Lower leg skin (tissue), 4 donors: ENCODE results near the gene SORCS1. TPM values are rescaled to one million over a fixed set of nuclear protein-coding genes. Genes with fewer than 3 reads are reported as not detected.
"Not testable (repeated sequence)": the region's sequence is repeated elsewhere in the genome, so short reads cannot be mapped to it uniquely, and the experiment has no call there.

Experiments
- DNase-seq, 2 donors: peaks; one replicate each; pipeline ENCODE4 v3.0.0-alpha.2; 2019; ENCODE audit warnings: low spot score in 2 of 2
- H3K4me3 ChIP-seq: fragments of 200-600 bp; sonication (generic); 2 replicates; pipeline ENCODE4 v1.5.1; 2017; ENCODE audit warnings: mild to moderate bottlenecking, low read depth; ENCODE audit not compliant: poor library complexity, severe bottlenecking
- POLR2A ChIP-seq, 2 donors: fragments of 450-650 bp; IDR thresholded peaks; one replicate each; pipeline ENCODE4 v1.6.1; 2016 to 2017; ENCODE audit warnings: antibody characterized with exemption in 2 of 2, mild to moderate bottlenecking in 1 of 2, moderate library complexity in 1 of 2
- WGBS, 2 donors: methylation state at CpG; one replicate each; pipeline ENCODE4 v1.1.5; 2018; 5-methylcytosine and 5-hydroxymethylcytosine counted together
- intact Hi-C: fragments of 100-400 bp; cut with DNase I; formaldehyde crosslinking; loops from one replicate; pipeline ENCODE4 v1.15.0; 2023; ENCODE audit warnings: low total_unique reads
- total RNA-seq, 4 donors: library from RNA; depleted of rRNA; stranded (reverse); fragments of >200 nt; gene quantifications; one replicate each; pipeline ENCODE4 v1.1.0, GENCODE V29; 2016
- TF ChIP-seq, protein P1 (sequence below), 3 donors: fragments of 450-650 bp; IDR thresholded peaks; one replicate each; pipeline ENCODE4 v1.5.1; 2016; ENCODE audit warnings: antibody characterized with exemption in 3 of 3, mild to moderate bottlenecking in 3 of 3, moderate library complexity in 2 of 3

SORCS1 gene
- total RNA-seq, 4 donors from 2014 or later, result 2.2 to 5.3 (median 2.9) TPM

DNA sequence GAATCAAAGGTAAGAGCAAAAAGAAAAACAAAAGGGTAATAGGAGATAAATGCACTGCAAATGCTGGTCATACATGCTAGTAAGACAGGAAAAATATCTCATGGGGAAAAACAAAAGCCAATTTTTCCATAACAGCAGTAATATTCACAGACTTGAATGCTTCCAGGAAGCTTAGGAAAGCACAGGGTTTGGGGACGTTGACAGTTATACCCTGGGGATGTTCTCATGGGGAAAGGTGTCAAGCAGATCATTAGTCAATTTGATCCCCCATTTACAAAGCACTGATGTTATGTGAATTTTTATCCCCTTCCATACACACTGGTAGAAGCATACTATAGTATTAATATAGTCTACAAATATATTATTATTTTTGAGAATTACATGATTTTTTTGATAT lies 232.7 kb downstream of the SORCS1 start:
- H3K4me3 ChIP-seq, result no peak overlapping the region
- intact Hi-C loops, result no loop called here
- WGBS, 2 donors, result 18 to 23% methylated on average over 1 of the region's 1 CpG
- no peak for DNase-seq
- TF ChIP-seq, protein P1, sequence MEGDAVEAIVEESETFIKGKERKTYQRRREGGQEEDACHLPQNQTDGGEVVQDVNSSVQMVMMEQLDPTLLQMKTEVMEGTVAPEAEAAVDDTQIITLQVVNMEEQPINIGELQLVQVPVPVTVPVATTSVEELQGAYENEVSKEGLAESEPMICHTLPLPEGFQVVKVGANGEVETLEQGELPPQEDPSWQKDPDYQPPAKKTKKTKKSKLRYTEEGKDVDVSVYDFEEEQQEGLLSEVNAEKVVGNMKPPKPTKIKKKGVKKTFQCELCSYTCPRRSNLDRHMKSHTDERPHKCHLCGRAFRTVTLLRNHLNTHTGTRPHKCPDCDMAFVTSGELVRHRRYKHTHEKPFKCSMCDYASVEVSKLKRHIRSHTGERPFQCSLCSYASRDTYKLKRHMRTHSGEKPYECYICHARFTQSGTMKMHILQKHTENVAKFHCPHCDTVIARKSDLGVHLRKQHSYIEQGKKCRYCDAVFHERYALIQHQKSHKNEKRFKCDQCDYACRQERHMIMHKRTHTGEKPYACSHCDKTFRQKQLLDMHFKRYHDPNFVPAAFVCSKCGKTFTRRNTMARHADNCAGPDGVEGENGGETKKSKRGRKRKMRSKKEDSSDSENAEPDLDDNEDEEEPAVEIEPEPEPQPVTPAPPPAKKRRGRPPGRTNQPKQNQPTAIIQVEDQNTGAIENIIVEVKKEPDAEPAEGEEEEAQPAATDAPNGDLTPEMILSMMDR (IDR thresholded peaks at IDR 0.05), result no peak
- TF ChIP-seq POLR2A (IDR thresholded peaks at IDR 0.05), result no peak

DNA sequence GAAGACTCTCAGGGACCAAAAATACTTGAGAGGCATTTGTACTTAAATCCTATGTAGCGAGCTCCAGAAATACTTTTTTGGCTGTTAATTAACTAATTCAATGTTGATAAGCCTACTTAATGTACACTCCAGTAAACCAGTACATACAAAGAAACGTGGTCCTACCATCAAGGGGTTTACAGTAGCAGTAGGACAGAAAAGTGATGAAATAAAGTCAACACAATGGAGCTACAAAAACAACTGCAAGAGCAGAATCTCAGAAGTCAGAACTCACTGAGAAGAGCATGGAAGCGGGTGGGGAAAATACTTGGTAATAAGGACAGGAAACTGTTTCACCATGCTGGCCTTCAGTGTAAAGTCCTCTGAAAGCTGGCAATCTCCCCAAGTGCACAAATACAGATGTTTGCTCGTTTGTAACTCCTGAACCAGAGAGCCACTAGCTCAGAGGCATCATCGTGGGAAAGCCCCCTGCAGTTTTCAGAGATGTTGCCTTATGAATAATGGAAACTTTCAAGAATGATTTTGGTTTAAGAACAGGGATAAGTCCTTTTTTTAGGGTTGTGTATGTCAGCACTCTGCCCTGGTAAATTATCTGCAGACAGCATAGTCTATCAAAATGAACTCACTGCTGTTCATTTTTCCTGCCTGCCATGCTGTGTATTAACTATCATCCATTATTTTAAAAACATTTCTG lies 233.2 kb downstream of the SORCS1 start:
- WGBS, 2 donors, result 45 to 52% methylated on average over 5 of the region's 5 CpGs

DNA sequence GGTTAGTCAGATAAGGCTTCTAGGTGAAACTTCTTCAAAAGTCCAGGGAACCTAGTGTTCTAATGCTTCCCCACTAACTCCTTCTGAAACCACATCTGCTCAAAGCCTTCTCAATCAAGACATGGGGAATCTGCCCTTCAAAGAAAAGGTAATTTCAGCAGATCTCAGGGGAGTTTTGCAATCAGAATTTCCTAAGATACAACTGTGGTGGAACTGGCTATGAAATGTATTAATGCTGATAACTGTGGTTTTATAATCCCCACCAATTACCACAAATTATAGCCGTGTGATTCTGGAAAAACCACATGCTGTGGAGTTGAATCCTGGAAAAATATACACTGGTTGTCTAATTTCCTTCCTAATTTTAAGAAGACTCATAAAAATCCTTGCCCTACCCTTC lies 233.8 kb downstream of the SORCS1 start:
- no peak overlapping the region for H3K4me3 ChIP-seq
- WGBS, 2 donors, result 48 to 49% methylated on average over 1 of the region's 1 CpG
- TF ChIP-seq, protein P1 (IDR thresholded peaks at IDR 0.05), result no peak
- no peak for TF ChIP-seq POLR2A (IDR thresholded peaks at IDR 0.05)
- intact Hi-C loops, result no loop called here
- no peak for DNase-seq

More for the DNA sequence above, 233.2 kb downstream of the SORCS1 start:
- no peak overlapping the region for H3K4me3 ChIP-seq
- intact Hi-C loops, result no loop called here
- TF ChIP-seq, protein P1 (IDR thresholded peaks at IDR 0.05), result no peak
- TF ChIP-seq POLR2A (IDR thresholded peaks at IDR 0.05), result no peak
- peak in 1 of 2 donors; percentile 19 for DNase-seq

DNA sequence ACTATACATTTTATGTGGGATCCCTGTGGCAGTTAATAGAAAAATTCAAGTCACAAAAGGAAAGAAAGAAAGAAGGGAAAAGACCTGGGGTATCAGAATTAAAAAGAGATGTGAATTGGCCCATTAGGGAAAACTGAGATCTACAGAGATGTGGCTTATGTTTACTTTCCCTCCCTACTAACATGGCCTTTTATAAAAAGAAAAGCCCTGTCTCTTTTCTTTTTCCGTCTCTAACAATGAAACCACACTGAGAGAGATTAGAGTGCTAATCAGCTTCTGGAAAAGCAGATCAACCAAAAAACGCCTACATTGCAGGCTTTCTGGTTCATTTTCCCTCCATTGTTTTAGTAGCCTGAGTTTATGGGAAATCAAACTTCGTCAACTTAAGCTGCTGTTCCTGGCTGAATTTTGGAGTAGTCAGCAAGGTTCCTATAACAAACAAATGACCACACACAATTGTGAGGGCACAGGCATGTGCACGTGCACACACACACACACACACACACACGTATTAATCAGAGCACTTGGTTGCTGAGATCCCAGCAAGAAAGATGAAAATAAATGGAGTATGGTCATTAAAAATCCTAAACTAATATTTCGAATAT lies 235.1 kb downstream of the SORCS1 start:
- no peak for DNase-seq
- H3K4me3 ChIP-seq, result no peak overlapping the region
- intact Hi-C loops, result no loop called here
- 74 to 84% methylated on average over 6 of the region's 6 CpGs for WGBS, 2 donors
- TF ChIP-seq, protein P1 (IDR thresholded peaks at IDR 0.05), result no peak
- TF ChIP-seq POLR2A (IDR thresholded peaks at IDR 0.05), result no peak

DNA sequence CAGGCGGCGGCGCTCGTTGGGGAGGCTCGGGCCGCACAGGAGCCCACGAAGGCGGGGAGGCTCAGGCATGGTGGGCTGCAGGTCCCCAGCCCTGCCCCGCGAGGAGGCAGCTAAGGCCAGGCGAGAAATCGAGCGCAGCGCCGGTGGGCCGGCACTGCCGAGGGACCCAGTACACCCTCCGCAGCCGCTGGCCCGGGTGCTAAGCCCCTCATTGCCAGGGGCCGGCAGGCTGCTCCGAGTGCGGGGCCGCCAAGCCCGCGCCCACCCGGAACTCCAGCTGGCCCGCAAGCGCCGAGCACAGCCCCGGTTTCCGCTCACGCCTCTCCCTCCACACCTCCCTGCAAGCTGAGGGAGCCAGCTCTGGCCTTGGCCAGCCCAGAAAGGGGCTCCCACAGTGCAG lies 236.4 kb downstream of the SORCS1 start:
- intact Hi-C loops, DNase-seq, H3K4me3 ChIP-seq: not testable (repeated sequence)
- WGBS, 2 donors, result 86 to 99% methylated on average over 11 to 18 of the region's 33 CpGs

DNA sequence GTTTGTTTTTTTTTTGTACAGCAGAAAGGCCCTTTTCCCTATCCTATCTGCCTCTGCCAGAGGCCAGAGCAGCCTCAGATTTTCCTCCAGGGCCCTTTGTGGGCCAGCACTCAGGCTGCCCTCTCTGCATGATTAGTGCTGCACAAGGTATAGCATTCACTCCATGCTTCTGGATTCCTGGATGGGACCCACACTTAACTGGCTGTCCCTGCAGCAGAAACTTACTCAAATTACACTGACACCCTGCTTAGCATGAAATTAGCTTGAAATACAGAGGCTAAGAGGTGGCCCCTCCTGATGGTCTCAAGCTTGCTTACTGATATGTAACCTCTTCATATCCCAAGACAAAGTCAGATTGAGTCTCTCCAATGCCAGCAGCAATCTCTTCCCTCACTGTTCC lies 239.3 kb downstream of the SORCS1 start:
- TF ChIP-seq, protein P1 (IDR thresholded peaks at IDR 0.05), result no peak
- TF ChIP-seq POLR2A (IDR thresholded peaks at IDR 0.05), result no peak
- intact Hi-C loops, result no loop called here
- no peak overlapping the region for H3K4me3 ChIP-seq
- DNase-seq, result no peak
